Measurements from ENCODE around the gene MAPK8. TPM values are rescaled to one million over a fixed set of nuclear protein-coding genes. Genes with fewer than 3 reads are reported as not detected.

Gene MAPK8
- polyA plus RNA-seq, 3 donors = 18.4 to 21.1 (median 18.5) TPM

DNA sequence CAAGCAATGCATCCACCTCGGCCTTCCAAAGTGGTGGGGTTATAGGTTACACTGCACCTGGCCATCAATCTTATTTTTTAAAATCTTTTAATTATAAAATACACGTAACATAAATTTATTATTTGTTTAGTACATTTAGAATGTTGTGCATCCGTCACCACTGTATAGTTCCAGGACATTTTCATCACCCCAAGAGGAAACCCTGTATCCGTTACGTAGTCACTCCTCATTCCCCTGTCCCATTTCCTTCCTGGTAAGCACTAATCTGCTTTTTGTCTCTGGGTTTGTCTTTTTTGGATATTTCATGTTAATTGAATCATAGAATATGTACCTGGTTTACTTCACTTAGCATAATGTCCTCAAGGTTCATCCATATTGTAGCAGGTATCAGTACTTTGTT lies 51.2 kb downstream of the MAPK8 start:
- H3K4me3 ChIP-seq (replicated peaks in 1 of 3; ENCODE audit: low read depth in 2 of 3, low read length in 3 of 3) = no peak overlapping the region
- DNase-seq = no peak
- TF ChIP-seq, protein P1, sequence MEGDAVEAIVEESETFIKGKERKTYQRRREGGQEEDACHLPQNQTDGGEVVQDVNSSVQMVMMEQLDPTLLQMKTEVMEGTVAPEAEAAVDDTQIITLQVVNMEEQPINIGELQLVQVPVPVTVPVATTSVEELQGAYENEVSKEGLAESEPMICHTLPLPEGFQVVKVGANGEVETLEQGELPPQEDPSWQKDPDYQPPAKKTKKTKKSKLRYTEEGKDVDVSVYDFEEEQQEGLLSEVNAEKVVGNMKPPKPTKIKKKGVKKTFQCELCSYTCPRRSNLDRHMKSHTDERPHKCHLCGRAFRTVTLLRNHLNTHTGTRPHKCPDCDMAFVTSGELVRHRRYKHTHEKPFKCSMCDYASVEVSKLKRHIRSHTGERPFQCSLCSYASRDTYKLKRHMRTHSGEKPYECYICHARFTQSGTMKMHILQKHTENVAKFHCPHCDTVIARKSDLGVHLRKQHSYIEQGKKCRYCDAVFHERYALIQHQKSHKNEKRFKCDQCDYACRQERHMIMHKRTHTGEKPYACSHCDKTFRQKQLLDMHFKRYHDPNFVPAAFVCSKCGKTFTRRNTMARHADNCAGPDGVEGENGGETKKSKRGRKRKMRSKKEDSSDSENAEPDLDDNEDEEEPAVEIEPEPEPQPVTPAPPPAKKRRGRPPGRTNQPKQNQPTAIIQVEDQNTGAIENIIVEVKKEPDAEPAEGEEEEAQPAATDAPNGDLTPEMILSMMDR (IDR thresholded peaks at IDR 0.05) = no peak
- no peak overlapping the region for H2AFZ ChIP-seq (ENCODE audit: insufficient read depth, low read depth, low read length, poor library complexity, severe bottlenecking)
- peaks cover 8% of the 10 kb centered on the region for H3K79me2 ChIP-seq (ENCODE audit: insufficient read depth, low read length)
- H3K9ac ChIP-seq (ENCODE audit: insufficient read depth, low read length, poor library complexity, severe bottlenecking) = no peak overlapping the region
- H3K4me2 ChIP-seq (replicated peaks; ENCODE audit: extremely low read depth, low read length, poor library complexity, severe bottlenecking) = no peak overlapping the region
- H3K36me3 Mint-ChIP-seq = no peaks in the 10 kb centered on the region
- H3K36me3 ChIP-seq (replicated peaks in 1 of 2; ENCODE audit: control insufficient read depth in 1 of 2, insufficient read depth in 2 of 2, low read length in 2 of 2) = no peaks in the 10 kb centered on the region
- no peaks in the 10 kb centered on the region for H3K27me3 ChIP-seq (ENCODE audit: control insufficient read depth in 2 of 2, insufficient read depth in 2 of 2, low read length in 2 of 2)
- peaks cover 4% of the 10 kb centered on the region for H3K4me1 Mint-ChIP-seq
- no peak overlapping the region for H3K27ac ChIP-seq (ENCODE audit: low read depth in 1 of 2, low read length in 2 of 2)
- H3K9me3 ChIP-seq (replicated peaks in 1 of 2; ENCODE audit: control insufficient read depth in 1 of 2, insufficient read depth in 1 of 2, low read length in 2 of 2) = no peaks in the 10 kb centered on the region
- no CpG with 5 or more reads among the region's 5 CpGs for WGBS (ENCODE audit: insufficient coverage)
- no peak overlapping the region for H3K4me3 Mint-ChIP-seq
- H4K20me1 ChIP-seq (ENCODE audit: insufficient read depth, low read length) = peaks cover 35% of the 10 kb centered on the region
- no peaks in the 10 kb centered on the region for H3K4me1 ChIP-seq (ENCODE audit: control insufficient read depth in 1 of 2, insufficient read depth in 2 of 2, low read length in 2 of 2)
- peaks cover 0 to 7% (median 4%) of the 10 kb centered on the region in 7 donors for H3K9me3 Mint-ChIP-seq
- intact Hi-C loops (cut with micrococcal nuclease) = no loop called here
- H3K27me3 Mint-ChIP-seq (ENCODE audit: low read depth in 3 of 3) = no peaks in the 10 kb centered on the region
- no peak overlapping the region for H3K27ac Mint-ChIP-seq

DNA sequence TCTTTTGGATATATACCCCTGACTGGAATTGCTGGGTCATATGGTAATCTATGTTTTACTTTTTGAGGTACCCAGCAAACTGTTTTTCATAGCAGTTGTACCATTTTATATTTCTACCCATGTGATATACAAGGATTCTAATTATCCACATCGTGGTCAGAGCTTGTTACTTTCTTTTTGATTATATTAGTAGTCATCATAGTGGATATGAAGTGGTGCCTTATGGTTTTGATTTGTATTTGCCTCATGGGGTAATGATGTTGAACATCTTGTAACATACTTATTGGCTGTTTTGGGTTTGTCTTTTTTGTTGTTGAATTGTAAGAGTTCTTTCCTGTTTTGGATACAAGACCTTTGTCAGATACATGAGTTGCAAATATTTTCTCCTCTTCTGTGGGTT lies 51.7 kb downstream of the MAPK8 start:
- H3K36me3 ChIP-seq (replicated peaks in 1 of 2; ENCODE audit: control insufficient read depth in 1 of 2, insufficient read depth in 2 of 2, low read length in 2 of 2) = no peaks in the 10 kb centered on the region
- TF ChIP-seq, protein P1 (IDR thresholded peaks at IDR 0.05) = no peak
- intact Hi-C loops (cut with micrococcal nuclease) = no loop called here
- Mint-ChIP-seq H3K4me1 (peaks cover 4% of the 10 kb centered on the region), H3K27me3 (ENCODE audit: low read depth in 3 of 3) (no peaks in the 10 kb centered on the region), H3K36me3 (no peaks in the 10 kb centered on the region), H3K4me3 (no peak overlapping the region), H3K27ac (no peak overlapping the region), H3K9me3 (peaks cover 0 to 7% (median 4%) of the 10 kb centered on the region in 7 donors)
- DNase-seq = no peak
- no peaks in the 10 kb centered on the region for H3K4me1 ChIP-seq (ENCODE audit: control insufficient read depth in 1 of 2, insufficient read depth in 2 of 2, low read length in 2 of 2)
- no peak overlapping the region for H3K4me3 ChIP-seq (replicated peaks in 1 of 3; ENCODE audit: low read depth in 2 of 3, low read length in 3 of 3)
- WGBS (ENCODE audit: insufficient coverage) = no CpG with 5 or more reads among the region's 1 CpG
- H3K27me3 ChIP-seq (ENCODE audit: control insufficient read depth in 2 of 2, insufficient read depth in 2 of 2, low read length in 2 of 2) = no peaks in the 10 kb centered on the region
- no peaks in the 10 kb centered on the region for H3K9me3 ChIP-seq (replicated peaks in 1 of 2; ENCODE audit: control insufficient read depth in 1 of 2, insufficient read depth in 1 of 2, low read length in 2 of 2)
- peaks cover 40% of the 10 kb centered on the region for H4K20me1 ChIP-seq (ENCODE audit: insufficient read depth, low read length)
- H3K79me2 ChIP-seq (ENCODE audit: insufficient read depth, low read length) = peaks cover 8% of the 10 kb centered on the region
- H3K4me2 ChIP-seq (replicated peaks; ENCODE audit: extremely low read depth, low read length, poor library complexity, severe bottlenecking) = no peak overlapping the region
- no peak overlapping the region for H2AFZ ChIP-seq (ENCODE audit: insufficient read depth, low read depth, low read length, poor library complexity, severe bottlenecking)
- H3K9ac ChIP-seq (ENCODE audit: insufficient read depth, low read length, poor library complexity, severe bottlenecking) = no peak overlapping the region
- no peak overlapping the region for H3K27ac ChIP-seq (ENCODE audit: low read depth in 1 of 2, low read length in 2 of 2)
